PC-9 (cell line): ENCODE measurements around the gene PAM.

Experiments used
- CTCF ChIP-seq: fragments of 200-600 bp; sonication (generic); conservative IDR thresholded peaks from 2 replicates; pipeline ENCODE4 v1.6.1; 2017; ENCODE audit warnings: mixed run types, antibody characterized with exemption, mild to moderate bottlenecking, moderate library complexity
- EZH2 ChIP-seq: fragments of 200-600 bp; sonication (generic); IDR thresholded peaks from 2 replicates; pipeline ENCODE4 v1.8.0; 2017; ENCODE audit warnings: antibody characterized with exemption, low read depth

- TF ChIP-seq CTCF (no peak), EZH2 (no peak)
Measured at GRCh38 chr5:102927007-102927406, 171.9 kb downstream of the PAM start.
